GM19397 (cell line): Measurements from ENCODE around the gene HDGFL2.
"Not testable (repeated sequence)": the region's sequence is repeated elsewhere in the genome, so short reads cannot be mapped to it uniquely, and the experiment has no call there.

Experiments used
- ATAC-seq: cut with Tn5 transposase; IDR thresholded peaks from one replicate; pipeline ENCODE4 v1.9.1; 2021; ENCODE audit warnings: mild to moderate bottlenecking, moderate library complexity; ENCODE audit not compliant: unreplicated experiment

The HDGFL2 gene

DNA sequence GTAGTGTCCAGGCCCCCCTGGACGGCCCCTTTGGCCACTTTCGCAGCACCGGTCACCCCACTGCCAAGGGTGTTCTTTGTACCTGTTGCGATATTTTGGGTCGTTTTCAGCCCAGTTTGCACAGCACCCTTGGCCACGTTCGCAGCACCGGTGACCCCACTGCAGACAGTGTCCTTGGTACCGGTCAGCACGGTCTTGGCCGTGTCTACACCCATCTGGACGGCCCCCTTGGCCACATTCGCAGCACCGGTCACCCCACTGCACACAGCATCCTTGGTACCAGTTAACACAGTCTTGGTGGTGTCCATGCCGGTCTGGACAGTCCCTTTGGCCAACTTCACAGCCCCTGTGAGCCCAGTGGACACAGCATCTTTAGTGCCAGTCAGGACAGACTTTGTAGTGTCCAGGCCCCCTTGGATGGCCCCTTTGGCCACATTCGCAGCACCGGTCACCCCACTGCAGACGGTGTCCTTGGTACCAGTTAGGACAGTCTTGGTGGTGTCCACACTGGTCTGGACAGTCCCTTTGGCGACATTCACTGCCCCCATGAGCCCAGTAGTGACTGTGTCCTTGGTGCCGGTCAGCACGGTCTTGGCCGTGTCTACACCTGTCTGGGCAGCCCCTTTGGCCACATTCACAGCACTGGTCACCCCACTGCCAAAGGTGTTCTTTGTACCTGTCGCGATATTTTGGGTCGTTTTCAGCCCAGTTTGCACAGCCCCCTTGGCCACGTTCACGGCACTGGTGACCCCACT, 39.4 kb downstream of the HDGFL2 start:
- ATAC-seq = no peak

DNA sequence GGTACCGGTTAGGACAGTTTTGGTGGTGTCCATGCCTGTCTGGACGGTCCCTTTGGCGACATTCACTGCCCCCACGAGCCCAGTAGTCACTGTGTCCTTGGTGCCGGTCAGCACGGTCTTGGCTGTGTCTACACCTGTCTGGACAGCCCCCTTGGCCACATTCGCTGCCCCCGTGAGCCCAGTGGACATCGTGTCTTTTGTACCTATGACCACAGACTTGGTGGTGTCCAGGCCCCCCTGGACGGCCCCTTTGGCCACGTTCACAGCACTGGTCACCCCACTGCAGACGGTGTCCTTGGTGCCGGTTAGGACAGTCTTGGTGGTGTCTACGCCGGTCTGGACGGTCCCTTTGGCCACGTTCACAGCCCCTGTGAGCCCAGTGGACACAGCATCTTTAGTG, 40.0 kb downstream of the HDGFL2 start:
- no peak for ATAC-seq

DNA sequence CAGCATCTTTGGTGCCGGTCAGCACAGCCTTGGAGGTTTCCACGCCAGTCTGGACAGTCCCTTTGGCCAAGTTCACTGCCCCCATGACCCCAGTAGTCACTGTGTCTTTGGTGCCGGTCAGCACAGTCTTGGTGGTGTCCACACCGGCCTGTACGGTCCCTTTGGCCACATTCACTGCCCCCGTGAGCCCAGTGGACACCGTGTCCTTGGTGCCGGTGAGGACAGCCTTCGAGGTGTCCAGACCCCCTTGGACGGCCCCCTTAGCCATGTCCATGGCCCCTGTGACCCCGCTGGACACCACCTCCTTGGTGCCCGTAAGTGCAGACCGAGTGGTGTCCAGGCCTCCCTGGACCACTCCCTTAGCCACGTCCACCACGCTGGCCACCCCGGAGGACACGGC, 41.2 kb downstream of the HDGFL2 start:
- ATAC-seq = no peak

DNA sequence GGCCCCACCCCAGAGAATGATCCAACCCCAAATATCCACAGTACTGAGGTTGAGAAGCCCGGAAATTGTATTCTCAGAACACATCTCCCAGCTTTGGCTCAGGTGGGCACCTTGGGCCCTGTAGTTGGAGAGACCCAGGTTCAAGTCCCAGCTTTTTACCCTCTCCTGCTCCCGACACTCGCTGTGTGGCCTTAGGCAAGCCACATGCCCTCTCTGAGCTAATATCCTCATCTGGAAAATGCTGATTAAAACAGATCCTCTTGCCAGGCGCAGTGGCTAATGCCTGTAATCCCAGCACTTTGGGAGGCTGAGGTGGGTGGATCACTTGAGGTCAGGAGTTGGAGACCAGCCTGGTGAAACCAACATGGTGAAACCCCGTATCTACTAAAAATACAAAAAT, 43.6 kb downstream of the HDGFL2 start:
- ATAC-seq = no peak

DNA sequence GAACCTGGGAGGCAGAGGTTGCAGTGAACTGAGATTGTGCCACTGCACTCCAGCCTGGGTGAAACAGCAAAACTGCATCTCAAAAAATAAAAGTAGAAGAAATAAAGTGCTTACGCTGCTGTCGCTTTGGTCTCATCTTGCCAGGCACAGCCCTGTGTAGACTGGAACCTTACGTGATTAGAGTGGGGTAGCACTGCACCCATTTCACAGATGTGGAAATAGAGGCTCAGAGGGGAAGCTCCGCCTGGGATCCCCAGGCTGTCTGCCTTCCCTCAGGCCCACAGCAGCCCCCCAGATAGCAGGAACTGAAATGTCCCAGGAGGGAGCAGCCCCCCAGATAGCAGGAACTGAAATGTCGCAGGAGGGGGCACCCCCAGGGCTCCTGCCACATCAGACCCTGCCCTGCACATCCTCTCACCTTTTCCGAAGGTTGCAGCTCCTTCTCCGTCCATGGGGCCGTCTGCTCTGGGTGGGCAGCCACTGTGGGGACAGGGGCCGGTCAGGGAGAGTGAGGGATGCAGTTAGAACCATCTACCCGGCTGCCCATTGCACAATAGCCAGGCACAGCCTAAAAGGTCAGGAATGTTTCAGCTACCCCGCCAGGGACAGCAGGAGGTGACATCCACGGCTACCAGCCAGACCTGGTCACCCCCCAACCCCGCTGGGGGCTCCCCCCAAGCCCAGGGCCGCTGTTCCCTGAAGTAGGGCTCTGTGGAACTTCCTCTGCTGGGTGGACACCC, 44.3 kb downstream of the HDGFL2 start:
- no peak for ATAC-seq

DNA sequence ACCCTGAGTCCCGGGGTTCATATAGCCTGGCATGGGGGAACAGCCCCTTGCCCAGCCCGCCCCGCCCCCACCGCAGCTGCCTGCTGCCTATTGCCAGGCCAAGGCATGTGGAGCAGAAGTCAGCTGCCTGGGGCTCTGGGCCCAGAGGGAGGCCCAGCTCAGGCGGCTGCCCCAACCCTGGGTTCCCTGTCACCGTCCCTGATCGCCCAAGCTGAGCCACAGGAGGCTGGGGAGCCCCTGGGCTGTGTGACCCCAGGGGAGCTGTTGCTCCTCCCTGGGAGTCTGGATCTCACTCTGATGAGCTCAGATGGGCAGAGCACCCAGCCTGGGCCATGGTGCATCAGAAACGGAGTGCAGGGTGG, 44.8 kb downstream of the HDGFL2 start:
- ATAC-seq = no peak

DNA sequence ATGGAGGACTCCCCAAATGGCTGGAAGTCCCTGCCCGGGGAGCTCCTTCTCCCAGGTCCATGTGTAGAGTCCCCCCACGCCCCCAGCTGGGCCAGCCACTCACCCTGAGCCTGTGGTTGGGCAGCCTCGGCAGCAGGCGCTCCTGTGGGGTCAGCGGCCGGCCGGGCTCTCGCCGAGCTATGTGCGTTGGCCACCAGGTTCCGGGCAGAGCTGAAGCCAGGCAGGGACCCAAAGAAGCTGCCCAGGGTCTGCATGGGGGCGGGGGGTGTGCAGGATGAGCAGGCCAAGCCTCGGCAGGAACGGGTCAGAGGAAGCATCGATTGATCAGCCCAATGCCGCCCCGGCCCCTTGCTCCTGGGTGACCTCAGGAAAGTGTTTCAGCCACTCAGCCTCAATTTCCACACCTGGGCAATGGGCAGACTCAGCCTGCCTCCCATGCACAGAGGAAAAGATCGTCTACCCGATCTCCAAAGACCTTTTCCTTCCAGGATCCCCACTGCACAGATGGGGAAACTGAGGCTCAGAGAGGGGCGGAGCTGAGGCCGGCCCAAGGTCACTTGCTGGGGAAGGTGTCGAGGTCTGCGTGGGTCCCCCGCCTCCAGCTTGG, 45.5 kb downstream of the HDGFL2 start:
- ATAC-seq = no peak

DNA sequence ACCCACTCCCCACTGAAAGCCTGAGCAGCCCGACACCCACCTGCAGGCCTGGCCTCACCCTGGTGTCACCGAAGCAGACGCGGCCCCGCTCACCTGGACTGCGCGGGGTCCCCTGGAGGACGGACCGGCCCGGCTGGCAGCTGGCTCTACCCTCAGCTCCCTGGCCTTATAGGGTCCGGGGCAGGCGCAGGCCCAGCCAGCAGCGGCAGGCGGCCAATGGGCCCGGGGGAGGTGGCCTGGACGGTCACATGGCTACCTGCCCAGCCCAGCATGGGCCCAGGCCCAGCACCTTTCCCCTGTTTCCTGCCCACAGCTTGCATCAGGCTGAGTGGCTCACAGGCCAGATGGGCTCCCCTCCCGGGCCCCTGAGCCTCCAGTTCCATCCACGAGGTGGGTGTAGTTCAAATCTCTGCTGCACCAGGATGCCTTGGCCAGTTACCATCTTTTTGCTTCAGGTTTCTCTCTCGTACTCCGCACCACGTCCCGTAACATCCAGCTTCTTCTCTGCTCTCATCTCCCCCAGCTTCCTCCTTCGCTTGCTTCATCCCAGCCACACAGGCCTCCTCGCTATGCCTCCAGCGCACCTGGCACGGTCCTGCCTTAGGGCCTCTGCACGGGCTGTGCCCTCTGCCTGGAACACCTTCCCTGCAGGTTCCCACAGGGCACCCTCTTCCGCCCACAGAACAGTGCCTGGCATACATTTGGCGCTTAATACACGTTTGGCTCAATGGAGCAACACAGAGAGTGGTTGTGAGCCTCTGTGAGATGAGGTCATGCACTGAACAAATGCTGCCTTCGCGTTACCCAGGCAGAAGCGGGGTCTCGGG, 46.5 kb downstream of the HDGFL2 start, which contains the start of gene PLIN4:
Gene PLIN4, minus strand, starts transcription at position 142 of the 827 bp plus-strand sequence. CDS start 214 bp downstream, outside the sequence.
- ATAC-seq = no peak

DNA sequence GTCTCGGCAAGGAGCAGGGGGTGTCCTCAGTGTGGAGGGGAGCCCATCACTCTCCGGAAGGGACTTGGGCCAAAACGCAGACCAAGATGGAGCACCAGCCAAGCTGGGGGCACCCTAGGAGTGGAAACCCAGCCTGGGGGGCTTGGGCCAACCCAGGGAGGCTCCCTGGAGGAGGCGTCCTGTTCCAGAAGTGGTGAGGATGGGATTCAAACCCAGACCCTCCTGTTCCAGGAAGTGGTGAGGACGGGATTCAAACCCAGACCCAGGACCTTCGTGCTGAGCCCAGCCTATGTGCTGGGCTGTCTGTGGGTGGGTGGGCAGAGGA, 47.0 kb downstream of the HDGFL2 start:
- no peak for ATAC-seq

DNA sequence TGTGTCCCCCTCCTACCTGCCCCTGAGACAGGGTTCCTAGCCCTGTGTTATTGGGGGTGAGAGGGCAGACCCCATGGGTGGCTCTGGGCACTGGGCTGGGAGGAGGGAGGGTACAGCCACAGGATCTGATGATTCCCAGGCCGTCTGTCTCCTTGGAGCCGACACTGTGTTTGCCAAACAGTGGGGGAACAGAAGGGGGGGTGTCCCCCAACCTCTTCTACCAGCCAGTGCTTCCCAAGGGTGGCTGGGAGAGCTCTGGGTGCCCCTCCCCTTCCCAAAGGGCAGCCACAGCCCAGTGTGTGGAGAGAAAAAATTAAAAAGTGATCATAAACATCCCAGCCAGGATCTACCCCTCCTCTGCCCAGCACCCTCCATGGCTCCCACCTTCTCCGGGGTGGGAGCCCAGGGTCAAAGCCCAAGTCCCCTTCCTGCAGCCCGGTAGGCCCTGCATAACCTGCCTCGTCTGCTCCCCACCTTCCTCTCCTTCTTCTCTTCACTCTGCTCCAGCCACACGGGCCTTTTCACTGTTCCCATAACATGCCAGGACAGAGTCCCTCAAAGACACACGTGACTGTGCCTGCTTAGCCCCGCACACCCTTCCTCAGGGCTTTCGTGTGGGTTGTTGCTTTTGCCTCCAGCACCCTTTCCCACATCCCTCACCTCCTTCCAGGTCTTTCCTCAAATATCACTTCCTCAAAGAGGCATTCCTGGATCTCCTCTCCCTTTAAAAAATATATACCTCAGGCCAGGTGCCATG, 47.6 kb downstream of the HDGFL2 start:
- ATAC-seq = no peak

DNA sequence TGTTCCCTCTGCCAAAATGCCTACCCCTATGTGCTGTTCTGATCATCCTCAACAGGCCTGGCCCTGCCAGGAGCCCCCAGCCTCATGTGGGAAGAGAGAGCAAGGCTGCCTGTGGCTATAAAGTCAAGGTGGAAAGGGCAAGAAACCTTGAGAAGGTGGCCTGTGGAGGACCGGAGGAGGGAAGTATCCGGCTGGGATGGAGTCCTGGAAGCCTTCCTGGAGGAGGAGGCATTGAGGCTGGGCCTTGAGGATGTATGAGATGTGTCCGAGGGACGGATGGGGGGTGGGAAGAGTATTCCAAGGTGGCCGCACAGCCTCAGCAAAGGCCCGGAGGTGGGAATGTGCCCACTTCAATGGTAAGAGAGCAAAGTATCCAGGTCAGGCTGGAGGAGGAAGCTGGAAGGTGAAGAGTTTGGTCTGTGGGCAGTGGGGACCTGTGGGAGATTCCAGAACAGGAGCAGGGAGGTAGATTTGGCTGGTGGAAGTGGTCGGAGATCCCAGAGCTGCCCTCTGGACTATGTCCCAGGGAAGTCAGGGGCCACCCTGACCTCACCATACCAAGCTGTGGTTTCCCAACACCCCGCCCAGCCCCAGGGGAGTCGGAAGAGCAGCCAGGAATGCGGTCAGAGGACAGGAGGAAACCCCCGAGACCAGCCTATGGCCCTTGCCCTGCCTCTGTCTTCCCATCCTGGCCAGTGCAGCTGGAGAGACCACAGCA, 49.2 kb downstream of the HDGFL2 start:
- no peak for ATAC-seq

DNA sequence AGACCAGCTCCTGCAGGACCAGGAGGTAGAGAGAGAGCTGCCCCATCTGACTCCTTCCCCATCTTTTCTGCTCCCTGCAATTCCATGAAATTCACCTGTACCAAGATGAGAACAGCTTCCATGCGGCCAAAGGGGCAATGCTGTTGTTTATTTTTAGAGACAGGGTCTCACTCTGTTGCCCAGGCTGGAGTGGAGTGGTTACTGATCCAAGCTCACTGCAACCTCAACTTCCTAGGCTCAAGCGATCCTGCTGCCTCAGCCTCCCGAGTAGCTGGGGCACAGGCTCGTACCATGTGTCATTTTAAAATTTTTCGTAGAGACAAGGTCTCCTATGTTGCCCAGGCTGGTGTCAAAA, 49.8 kb downstream of the HDGFL2 start:
- ATAC-seq = no peak

DNA sequence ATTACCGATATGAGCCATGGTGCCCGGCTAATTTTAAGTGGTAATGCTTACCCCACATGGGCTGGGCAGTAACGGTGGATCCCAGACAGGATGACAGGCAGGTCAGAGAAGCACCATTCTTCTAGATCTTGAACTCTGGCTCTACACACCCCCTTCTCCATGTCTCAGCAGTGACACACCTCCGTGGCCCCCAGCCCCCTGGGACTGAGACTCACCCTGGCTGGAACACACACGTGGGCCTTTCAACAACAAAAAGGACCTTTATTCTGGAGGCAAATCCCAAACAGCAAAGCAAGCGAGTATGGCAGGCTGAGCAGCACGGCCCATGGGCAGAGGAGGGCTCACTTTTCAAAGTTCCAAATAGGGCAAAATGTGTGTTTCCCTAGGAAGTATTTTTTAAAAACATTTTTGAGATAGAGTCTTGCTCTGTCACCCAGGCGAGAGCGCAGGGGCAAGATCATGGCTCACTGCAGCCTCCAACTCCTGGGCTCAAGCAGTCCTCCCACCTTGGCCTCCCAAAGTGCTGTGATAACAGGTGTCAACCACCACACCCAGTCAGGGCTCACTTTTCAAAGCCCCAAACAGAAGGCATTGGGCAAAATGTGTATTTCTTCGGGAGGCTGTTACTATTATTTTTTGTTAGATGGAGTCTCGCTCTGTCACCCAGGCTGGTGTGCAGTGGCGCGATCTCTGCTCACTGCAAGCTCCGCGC, 50.4 kb downstream of the HDGFL2 start:
- no peak for ATAC-seq

DNA sequence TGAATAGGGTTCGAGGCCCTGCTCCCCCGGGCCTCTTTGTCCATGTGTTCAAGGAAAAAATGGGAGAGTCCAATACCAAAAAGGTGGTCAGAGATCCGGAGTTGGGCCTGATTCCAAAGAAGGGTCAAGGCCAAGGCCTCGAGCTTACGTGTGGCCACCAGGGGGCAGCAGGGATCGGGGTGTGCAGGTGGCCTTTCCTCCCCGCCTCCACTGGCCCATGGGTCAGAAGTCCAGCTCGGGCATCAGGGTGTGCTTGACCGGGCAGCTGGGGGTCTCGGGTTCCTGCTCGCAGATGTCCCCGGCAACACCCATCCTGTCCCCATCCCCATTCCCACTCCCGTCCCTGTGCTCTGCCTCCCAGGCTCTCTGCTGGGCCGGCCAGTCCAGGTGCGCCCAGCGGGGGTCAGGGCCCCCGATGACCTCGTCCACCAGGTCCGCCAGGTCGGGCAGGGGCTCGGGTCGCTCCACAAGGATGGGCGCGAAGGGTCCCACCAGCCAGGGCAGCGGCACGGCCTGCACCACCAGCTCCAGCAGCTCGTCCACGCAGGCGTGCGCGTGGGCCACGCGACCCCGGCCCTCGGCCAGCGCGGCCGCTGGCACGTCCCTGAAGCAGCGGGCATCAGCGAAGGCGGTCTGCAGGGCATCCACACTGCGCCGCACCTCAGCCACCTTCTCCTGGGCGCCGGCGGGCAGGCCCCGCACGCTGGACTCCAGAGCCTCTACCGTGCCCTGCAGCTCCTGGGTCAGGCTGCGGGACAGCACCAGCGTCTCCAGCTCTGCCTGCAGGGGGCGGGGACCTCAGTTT, 51.4 kb downstream of the HDGFL2 start:
- no peak for ATAC-seq

DNA sequence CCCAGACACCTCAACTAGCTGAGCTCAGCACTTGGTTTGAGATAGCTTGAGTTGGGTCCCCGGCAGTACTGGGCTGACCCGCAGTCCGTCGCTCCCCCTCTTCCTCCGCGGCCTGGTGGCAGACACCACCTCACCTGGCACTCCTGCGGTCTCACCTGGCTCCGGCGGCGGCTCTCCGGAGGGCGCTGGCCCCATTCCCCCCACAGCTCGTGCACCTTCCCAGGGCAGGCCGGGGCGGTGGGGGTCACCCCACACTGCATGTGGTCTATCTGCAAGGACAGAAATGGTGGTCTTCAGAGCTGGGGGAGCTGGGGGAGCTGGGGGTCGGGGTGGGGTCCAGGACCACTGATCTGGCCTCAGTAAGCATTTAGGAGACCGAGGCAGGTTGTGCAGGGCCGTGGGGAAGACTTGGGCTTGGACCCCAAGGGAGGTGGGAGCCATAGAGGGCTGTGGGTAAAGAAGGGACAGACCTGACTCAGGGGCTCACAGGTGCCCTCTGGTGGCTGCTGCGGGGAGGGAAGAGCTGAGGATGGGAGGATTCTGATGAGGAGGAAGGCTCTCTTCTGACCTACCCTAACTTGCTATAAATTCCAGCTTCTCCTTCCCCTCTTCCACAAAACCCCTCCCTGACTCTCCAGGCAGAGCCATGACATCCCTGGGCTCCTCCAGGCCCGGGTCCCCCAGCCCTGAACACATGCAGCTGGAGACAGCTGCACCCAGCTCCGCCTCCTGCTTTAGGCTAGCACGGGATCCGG, 52.9 kb downstream of the HDGFL2 start:
- no peak for ATAC-seq

DNA sequence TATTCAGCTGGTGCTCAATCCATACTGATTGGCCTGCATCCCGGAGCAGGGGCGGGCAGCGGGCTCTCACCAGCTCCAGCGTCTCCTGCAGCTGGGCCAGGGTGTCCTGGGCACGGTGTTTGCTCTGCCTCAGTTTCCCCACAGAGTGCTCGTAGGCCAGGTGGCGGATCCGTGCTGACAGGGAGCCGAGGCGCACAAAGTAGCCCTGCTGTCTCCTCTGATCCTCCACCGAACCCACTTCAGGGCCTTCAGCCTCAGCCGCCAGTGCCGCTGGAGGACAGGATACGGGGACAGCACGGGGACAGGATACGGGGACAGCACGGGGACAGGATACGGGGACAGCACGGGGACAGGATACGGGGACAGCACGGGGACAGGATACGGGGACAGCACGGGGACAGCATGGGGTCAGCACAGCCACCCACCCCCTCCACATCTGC, 53.5 kb downstream of the HDGFL2 start:
- no peak for ATAC-seq

DNA sequence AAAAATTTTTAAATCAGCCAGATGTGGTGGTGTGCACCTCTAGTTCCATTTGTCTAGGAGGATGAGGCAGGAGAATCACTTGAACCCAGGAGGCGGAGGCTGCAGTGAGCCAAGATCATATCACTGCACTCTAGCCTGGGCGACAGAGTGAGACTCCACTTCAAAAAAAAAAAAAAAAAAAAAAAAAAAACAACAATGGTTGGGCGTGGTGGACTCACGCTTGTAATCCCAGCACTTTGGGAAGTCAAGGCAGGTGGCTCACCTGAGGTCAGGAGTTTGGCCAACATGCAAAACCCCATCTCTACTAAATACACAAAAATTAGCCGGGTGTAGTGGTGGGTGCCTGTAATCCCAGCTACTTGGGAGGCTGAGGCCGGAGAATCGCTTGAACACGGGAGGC, 55.3 kb downstream of the HDGFL2 start:
- not testable (repeated sequence) for ATAC-seq

DNA sequence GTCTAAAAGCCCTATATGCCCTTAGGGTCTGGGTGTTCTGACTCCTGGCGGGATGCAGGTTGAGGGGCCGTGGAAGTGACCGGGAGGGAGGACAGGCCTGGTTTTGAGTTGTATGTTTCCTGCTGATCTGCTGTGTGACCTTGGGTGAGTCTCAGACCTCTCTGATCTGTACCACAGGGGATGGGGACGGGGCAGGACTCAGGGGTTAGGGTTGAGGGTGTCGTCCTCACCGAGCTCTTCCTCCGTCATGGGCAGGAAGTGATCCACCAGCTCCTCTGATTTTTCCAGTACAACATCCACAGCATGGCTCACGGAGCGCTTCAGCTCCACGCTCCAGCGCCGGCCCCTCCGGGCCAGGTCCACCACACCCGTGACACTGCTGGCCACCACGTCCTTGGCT, 56.7 kb downstream of the HDGFL2 start:
- no peak for ATAC-seq
